ENCODE data around the gene KNCN. TPM values are rescaled to one million over a fixed set of nuclear protein-coding genes. Genes with fewer than 3 reads are reported as not detected.

Gene KNCN
- not detected in 3 replicates for total RNA-seq (2021)
- Bru-seq, nascent RNA: not detected
- long read RNA-seq, experiment 1: 0 reads
- long read RNA-seq, experiment 2: 0 reads
- long read RNA-seq, experiment 3: 0 reads

GRCh38 chr1:46551597-46552095 is at the start of gene KNCN:
TSS of gene KNCN (minus strand) at chr1:46551647. CDS start at chr1:46551215, 432 bp downstream.
- Mint-ChIP-seq H3K27ac (no peak within 1 kb of the TSS), H3K9me3 (no peaks in the 10 kb centered on the region), H3K4me3 (no peak within 1 kb of the TSS), H3K27me3 (ENCODE audit: low read depth) (peaks cover 7% of the 10 kb centered on the region), H3K36me3 (no peaks in the 10 kb centered on the region), H3K4me1 (peaks cover 24% of the 10 kb centered on the region)
- CTCF ChIA-PET: interaction anchor here (1.6 to 13.7 kb wide), 5 partner anchors 21 to 109 kb away, joined by 5 to 190 read pairs (median 15); partner anchors contain the start of gene MKNK1
- ATAC-seq (no peak), DNase-seq (ENCODE audit: low spot score) (no peak)
- POLR2A ChIA-PET: no interaction called here
- TF ChIP-seq ZNF416 (CRISPR knock-in tag; IDR thresholded peaks at IDR 0.05): no peak
- TF ChIP-seq SP1 (CRISPR knock-in tag; conservative IDR thresholded peaks at IDR 0.05): no peak
- TF ChIP-seq FOXK1 (CRISPR knock-in tag; IDR thresholded peaks at IDR 0.05): no peak
- TF ChIP-seq MLX (CRISPR knock-in tag; IDR thresholded peaks at IDR 0.05): no peak
- TF ChIP-seq PRDM15 (CRISPR knock-in tag; IDR thresholded peaks at IDR 0.05): no peak
- no peak for TF ChIP-seq ESRRA (CRISPR knock-in tag; IDR thresholded peaks at IDR 0.05; ENCODE audit: borderline replicate concordance)
- no peak for TF ChIP-seq IRF1 (CRISPR knock-in tag; IDR thresholded peaks at IDR 0.05)
- TF ChIP-seq NR1H2 (CRISPR knock-in tag; IDR thresholded peaks at IDR 0.05): no peak
- no peak for TF ChIP-seq ZNF423 (CRISPR knock-in tag; IDR thresholded peaks at IDR 0.05)
- TF ChIP-seq ZNF671 (CRISPR knock-in tag; IDR thresholded peaks at IDR 0.05): no peak
- TF ChIP-seq ZNF281 (CRISPR knock-in tag; IDR thresholded peaks at IDR 0.05): no peak
- TF ChIP-seq FOXJ3 (CRISPR knock-in tag; IDR thresholded peaks at IDR 0.05; ENCODE audit: borderline replicate concordance): no peak
- no peak for TF ChIP-seq SOX15 (CRISPR knock-in tag; IDR thresholded peaks at IDR 0.05)
- TF ChIP-seq AFF4 (CRISPR knock-in tag; IDR thresholded peaks at IDR 0.05; ENCODE audit: borderline replicate concordance): no peak
- TF ChIP-seq CBFB (CRISPR knock-in tag; IDR thresholded peaks at IDR 0.05; ENCODE audit: low read depth): no peak
- no peak for TF ChIP-seq OVOL2 (CRISPR knock-in tag; IDR thresholded peaks at IDR 0.05; ENCODE audit: borderline replicate concordance)
- TF ChIP-seq NFATC4 (CRISPR knock-in tag; IDR thresholded peaks at IDR 0.05): no peak

Data from WTC11 (cell line).